AG09319 (cell line): Measurements from ENCODE around the gene THUMPD3.

Experiments
- DNase-seq: peaks from one replicate; pipeline ENCODE4 v3.0.0-alpha.2; 2010; ENCODE audit warnings: low read depth; ENCODE audit errors: extremely low read depth
- TF ChIP-seq, protein P1 (sequence below): IDR thresholded peaks from 2 replicates; pipeline ENCODE4 v1.5.1; 2011; ENCODE audit warnings: low read depth, mild to moderate bottlenecking, inconsistent platforms, low read length, moderate library complexity

The THUMPD3 gene

DNA sequence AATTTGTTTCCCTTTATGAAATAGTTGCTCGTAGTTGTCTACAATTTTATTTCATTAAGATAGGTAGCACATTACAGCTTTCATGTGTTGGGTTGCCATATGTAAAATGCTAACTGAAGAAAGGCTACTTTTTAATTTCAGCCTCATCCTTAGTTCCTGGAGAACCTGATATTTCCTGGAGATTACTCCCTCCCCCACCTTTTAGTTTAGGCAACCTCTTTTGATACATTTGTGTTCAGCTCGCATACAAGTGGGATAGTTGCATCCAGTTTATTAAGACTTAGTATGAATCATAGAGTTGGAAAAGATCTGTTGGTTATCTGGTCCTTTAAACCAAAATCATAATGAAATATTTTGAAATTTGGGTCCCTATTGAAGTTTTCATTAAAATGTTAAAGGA is 40.6 kb downstream of the THUMPD3 start:
- no peak for DNase-seq
- TF ChIP-seq, protein P1, sequence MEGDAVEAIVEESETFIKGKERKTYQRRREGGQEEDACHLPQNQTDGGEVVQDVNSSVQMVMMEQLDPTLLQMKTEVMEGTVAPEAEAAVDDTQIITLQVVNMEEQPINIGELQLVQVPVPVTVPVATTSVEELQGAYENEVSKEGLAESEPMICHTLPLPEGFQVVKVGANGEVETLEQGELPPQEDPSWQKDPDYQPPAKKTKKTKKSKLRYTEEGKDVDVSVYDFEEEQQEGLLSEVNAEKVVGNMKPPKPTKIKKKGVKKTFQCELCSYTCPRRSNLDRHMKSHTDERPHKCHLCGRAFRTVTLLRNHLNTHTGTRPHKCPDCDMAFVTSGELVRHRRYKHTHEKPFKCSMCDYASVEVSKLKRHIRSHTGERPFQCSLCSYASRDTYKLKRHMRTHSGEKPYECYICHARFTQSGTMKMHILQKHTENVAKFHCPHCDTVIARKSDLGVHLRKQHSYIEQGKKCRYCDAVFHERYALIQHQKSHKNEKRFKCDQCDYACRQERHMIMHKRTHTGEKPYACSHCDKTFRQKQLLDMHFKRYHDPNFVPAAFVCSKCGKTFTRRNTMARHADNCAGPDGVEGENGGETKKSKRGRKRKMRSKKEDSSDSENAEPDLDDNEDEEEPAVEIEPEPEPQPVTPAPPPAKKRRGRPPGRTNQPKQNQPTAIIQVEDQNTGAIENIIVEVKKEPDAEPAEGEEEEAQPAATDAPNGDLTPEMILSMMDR, result no peak

DNA sequence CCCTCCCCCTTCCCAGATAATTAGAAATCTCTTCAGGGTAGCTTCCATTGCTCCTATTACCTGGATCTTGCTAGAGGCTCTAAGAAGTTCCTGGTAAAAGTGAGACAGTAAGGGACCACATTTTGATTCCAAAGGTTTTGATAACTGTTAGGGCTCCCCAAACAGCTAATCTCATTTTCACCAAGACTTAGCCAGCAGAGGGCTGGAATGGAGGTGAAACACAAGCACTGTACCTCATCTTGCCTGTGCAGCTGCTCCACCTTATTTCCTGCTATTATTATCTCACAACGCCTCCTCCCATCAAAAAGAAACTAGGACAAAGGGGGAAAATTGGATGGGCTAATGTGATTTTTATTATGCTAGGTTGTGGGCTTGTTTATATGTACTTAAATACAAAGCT is 41.8 kb downstream of the THUMPD3 start:
- TF ChIP-seq, protein P1, result no peak
- no peak for DNase-seq

DNA sequence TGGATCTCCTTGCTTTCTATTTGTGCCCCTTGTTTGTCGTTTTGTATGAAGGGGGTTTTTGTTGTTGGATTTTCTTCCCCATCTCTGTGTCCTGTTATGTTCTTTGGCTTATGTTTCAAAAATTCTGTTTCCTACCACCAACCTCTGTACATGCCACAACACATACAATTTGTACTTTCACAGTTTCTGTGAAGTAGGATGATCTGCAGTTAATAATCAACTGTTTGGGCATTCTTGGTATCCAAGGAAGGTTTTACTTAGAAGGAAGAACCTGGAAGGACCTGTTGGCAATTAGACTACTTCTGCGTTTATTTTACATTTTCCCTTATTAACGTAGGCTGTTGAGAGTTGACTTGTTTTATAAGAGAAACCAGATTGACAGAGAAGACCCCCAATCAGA is 42.9 kb downstream of the THUMPD3 start:
- DNase-seq, result no peak
- TF ChIP-seq, protein P1, result no peak

DNA sequence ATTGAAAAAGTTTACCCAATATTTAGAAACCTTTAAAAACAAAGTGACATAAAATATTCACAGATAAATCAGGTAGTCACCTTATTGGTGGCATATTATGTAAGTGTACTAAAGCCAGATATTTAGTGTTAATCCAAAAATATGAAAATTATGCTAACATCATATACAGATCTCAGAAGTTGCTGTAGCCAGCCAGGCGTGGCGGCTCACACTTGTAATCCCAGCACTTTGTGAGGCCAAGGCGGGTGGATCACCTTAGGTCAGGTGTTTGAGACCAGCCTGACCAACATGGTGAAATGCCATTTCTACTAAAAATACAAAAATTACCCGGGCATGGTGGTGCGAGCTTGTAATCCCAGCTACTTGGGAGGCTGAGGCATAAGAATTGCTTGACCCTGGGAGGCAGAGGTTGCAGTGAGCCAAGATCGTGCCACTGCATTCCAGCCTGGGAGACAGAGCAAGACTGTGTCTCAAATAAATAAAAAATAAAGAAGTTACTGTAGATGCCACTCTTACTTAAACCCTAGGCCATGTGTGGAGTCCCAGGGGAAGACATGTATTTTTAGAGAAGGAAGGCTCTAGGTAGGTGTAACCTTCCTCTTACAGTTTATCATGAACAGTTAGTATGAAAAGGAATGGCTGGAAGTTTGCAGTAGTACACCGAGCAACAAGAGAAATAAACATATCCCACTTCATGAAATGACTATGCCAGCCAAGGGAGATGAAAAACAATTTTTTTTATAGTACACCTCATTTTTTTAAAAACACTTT is 44.2 kb downstream of the THUMPD3 start:
- no peak for DNase-seq
- TF ChIP-seq, protein P1, result no peak

DNA sequence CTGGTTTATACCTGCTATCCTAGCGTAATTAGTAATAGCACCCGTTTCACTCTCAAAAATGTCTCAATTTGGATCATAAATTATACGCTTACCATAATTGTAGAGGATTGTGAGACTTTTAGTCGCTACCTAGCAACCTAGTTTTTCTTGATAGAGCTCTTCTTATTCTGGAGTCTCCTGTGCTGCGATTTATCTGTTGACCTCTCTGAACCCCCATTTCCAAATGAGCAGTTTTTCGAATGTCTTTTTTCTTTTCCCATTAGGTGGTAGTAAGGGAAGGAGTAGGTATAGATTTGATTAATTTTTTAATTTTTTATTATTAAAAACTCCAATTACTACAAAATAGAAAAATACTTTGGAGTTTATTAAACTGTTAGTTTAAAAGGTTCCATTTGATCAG is 45.2 kb downstream of the THUMPD3 start:
- no peak for DNase-seq
- TF ChIP-seq, protein P1, result no peak

DNA sequence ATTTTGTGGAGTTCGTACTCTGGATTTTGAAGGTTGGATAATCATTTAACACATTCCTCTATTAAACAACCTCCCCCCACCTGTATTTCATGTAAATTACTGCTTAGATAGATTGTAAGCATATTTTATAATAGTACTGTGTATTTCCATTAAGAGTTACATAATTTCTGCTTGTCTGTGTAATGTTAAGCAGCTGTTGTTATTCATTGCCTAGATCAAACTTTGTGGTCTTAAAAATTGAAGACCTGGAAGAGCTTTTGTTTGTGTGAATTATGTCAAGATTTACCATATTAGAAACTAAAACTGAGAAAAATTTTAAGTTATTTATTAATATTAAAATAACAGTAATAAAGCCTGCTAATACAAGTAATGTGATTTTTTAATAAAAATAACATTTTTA is 45.7 kb downstream of the THUMPD3 start:
- DNase-seq, result no peak

More for the DNA sequence above, 45.7 kb downstream of the THUMPD3 start:
- TF ChIP-seq, protein P1, result no peak
